Gastroesophageal sphincter (tissue), 4 donors: ENCODE measurements around the gene SRRD. TPM values are rescaled to one million over a fixed set of nuclear protein-coding genes. Genes with fewer than 3 reads are reported as not detected.

Experiments used
- ATAC-seq: fragments of 150-250 bp; one replicate; pipeline ENCODE4 v1.9.1; 2016; ENCODE audit warnings: mild to moderate bottlenecking, moderate library complexity
- H3K27ac ChIP-seq, 4 donors: fragments of 200-600 bp; sonication (generic) in 3 of 4; 1 replicate in 3 of 4; 2 replicates in 1 of 4; pipeline ENCODE4 v1.5.1; 2016 to 2019
- H3K27me3 ChIP-seq: fragments of 200-600 bp; sonication (generic); one replicate; pipeline ENCODE4 v1.5.1; 2019
- H3K36me3 ChIP-seq, 2 donors: fragments of 200-600 bp; sonication (generic); one replicate each; pipeline ENCODE4 v1.5.1; 2019; ENCODE audit warnings: control low read depth in 1 of 2
- H3K4me1 ChIP-seq, 3 donors: fragments of 200-600 bp; sonication (generic); 1 replicate in 2 of 3; 2 replicates in 1 of 3; pipeline ENCODE4 v1.5.1; 2016 to 2019; ENCODE audit warnings: control low read depth in 2 of 3
- H3K4me3 ChIP-seq, 2 donors: fragments of 200-600 bp; sonication (generic); one replicate each; pipeline ENCODE4 v1.5.1; 2019; ENCODE audit warnings: mild to moderate bottlenecking in 1 of 2, moderate library complexity in 1 of 2
- H3K9me3 ChIP-seq, 3 donors: fragments of 200-600 bp; sonication (generic); one replicate each; pipeline ENCODE4 v1.5.1; 2017 to 2019; ENCODE audit warnings: control low read depth in 2 of 3
- CTCF ChIP-seq, 4 experiments: fragments of 200-600 bp in 2 of 4; fragments of 450-650 bp in 2 of 4; sonication (generic) in 1 of 4; IDR thresholded peaks; one replicate each; pipeline ENCODE4 v1.5.1; 2017 to 2019; ENCODE audit warnings: antibody characterized with exemption in 4 of 4, mild to moderate bottlenecking in 2 of 4, moderate library complexity in 2 of 4
- EP300 ChIP-seq: sonication (generic); formaldehyde crosslinking; IDR thresholded peaks from one replicate; pipeline ENCODE4 v1.6.1; 2017; ENCODE audit warnings: antibody characterized with exemption, mild to moderate bottlenecking
- POLR2A ChIP-seq, 2 donors: fragments of 450-650 bp; IDR thresholded peaks; one replicate each; pipeline ENCODE4 v1.6.1; 2017; ENCODE audit warnings: antibody characterized with exemption in 2 of 2, mild to moderate bottlenecking in 2 of 2, moderate library complexity in 1 of 2
- POLR2AphosphoS5 ChIP-seq: sonication (generic); formaldehyde crosslinking; IDR thresholded peaks from one replicate; pipeline ENCODE4 v1.6.1; 2017; ENCODE audit warnings: antibody characterized with exemption
- WGBS, 2 donors: methylation state at CpG; one replicate each; pipeline ENCODE4 v1.1.5; 2018; ENCODE audit warnings: low coverage in 1 of 2; 5-methylcytosine and 5-hydroxymethylcytosine counted together
- total RNA-seq, 4 donors: library from RNA; depleted of rRNA; stranded (reverse); fragments of >200 nt; gene quantifications; one replicate each; pipeline ENCODE4 v1.1.0, GENCODE V29; 2016

The SRRD gene
- total RNA-seq, 4 donors from 2014 or later: 16.7 to 30.0 (median 23.5) TPM

GRCh38 chr22:26439559-26439958 is 44.1 kb upstream of the SRRD start:
- 71 to 75% methylated on average over 3 of the region's 3 CpGs for WGBS, 2 donors
- peaks cover 0 to 5% of the 10 kb centered on the region in 2 donors for H3K36me3 ChIP-seq
- no peak overlapping the region for H3K4me3 ChIP-seq

GRCh38 chr22:26442086-26442756 is 41.5 kb upstream of the SRRD start:
- no peak for TF ChIP-seq POLR2AphosphoS5
- no peak for TF ChIP-seq CTCF (IDR thresholded peaks at IDR 0.05)
- no peak for TF ChIP-seq EP300
- TF ChIP-seq POLR2A (IDR thresholded peaks at IDR 0.05): no peak
- Histone ChIP-seq H3K4me3 (no peak overlapping the region), H3K27me3 (peaks cover 6% of the 10 kb centered on the region), H3K36me3 (peaks cover 0 to 5% of the 10 kb centered on the region in 2 donors), H3K27ac (no peak overlapping the region), H3K9me3 (no peaks in the 10 kb centered on the region), H3K4me1 (peaks cover 0 to 4% (median 0%) of the 10 kb centered on the region in 3 donors)
- no peak for ATAC-seq
- WGBS, 2 donors: 81 to 83% methylated on average over 4 of the region's 4 CpGs

More at GRCh38 chr22:26439559-26439958, 44.1 kb upstream of the SRRD start:
- no peaks in the 10 kb centered on the region for H3K4me1 ChIP-seq
- ATAC-seq: no peak
- H3K27ac ChIP-seq: no peak overlapping the region
- peaks cover 10% of the 10 kb centered on the region for H3K27me3 ChIP-seq
- TF ChIP-seq CTCF (IDR thresholded peaks at IDR 0.05) (no peak), POLR2A (IDR thresholded peaks at IDR 0.05) (no peak), EP300 (no peak), POLR2AphosphoS5 (no peak)
- H3K9me3 ChIP-seq: no peaks in the 10 kb centered on the region

- peaks cover 6% of the 10 kb centered on the region for H3K27me3 ChIP-seq
- H3K9me3 ChIP-seq: no peaks in the 10 kb centered on the region
- no peak overlapping the region for H3K27ac ChIP-seq
- 40 to 81% methylated on average over 1 to 8 of the region's 16 CpGs for WGBS, 2 donors
- peaks cover 0 to 22% (median 0%) of the 10 kb centered on the region in 3 donors for H3K4me1 ChIP-seq
- no peak overlapping the region for H3K4me3 ChIP-seq
- TF ChIP-seq EP300 (no peak), POLR2A (IDR thresholded peaks at IDR 0.05) (no peak), CTCF (IDR thresholded peaks at IDR 0.05) (no peak), POLR2AphosphoS5 (no peak)
- no peak for ATAC-seq
- H3K36me3 ChIP-seq: peaks cover 0 to 5% of the 10 kb centered on the region in 2 donors
Observed at GRCh38 chr22:26443901-26444690, 39.6 kb upstream of the SRRD start.

GRCh38 chr22:26444777-26445176 is 38.9 kb upstream of the SRRD start:
- H3K4me1 ChIP-seq: peaks cover 0 to 22% (median 0%) of the 10 kb centered on the region in 3 donors
- TF ChIP-seq POLR2A (IDR thresholded peaks at IDR 0.05) (no peak), POLR2AphosphoS5 (no peak), CTCF (IDR thresholded peaks at IDR 0.05) (no peak), EP300 (no peak)
- peaks cover 0 to 5% of the 10 kb centered on the region in 2 donors for H3K36me3 ChIP-seq
- no peak for ATAC-seq
- H3K27ac ChIP-seq: no peak overlapping the region
- H3K27me3 ChIP-seq: peaks cover 6% of the 10 kb centered on the region
- 88 to 99% methylated on average over 6 to 7 of the region's 8 CpGs for WGBS, 2 donors
- no peaks in the 10 kb centered on the region for H3K9me3 ChIP-seq
- H3K4me3 ChIP-seq: no peak overlapping the region
